GM03348 (cell line): ENCODE results near the gene MLLT10.

Source experiments
- DNase-seq: peaks from one replicate; pipeline ENCODE4 v3.0.0; 2012; ENCODE audit warnings: low spot score

MLLT10 gene

DNA sequence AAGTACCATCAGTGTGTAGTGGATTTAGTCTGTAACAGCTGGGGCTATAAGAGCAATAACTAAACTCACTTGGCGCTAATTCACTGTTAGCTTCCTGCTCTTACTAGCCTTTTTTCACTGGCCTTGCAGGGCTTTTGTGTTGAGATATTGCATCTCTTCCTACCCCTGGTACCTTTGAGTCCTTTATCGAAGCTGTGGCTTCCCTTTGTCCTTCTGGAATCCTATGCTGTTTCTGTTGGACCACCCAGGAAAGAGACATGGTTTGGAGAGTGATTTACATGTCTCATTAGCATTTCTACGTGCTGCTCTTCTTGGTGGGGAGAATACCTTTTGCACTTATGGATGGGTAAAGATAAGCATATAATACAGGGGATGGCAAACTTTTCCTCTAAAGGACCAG lies 103.8 kb downstream of the MLLT10 start:
- no peak for DNase-seq

GRCh38 chr10:21638681-21639080 lies 104.6 kb downstream of the MLLT10 start:
- DNase-seq, result no peak

DNA sequence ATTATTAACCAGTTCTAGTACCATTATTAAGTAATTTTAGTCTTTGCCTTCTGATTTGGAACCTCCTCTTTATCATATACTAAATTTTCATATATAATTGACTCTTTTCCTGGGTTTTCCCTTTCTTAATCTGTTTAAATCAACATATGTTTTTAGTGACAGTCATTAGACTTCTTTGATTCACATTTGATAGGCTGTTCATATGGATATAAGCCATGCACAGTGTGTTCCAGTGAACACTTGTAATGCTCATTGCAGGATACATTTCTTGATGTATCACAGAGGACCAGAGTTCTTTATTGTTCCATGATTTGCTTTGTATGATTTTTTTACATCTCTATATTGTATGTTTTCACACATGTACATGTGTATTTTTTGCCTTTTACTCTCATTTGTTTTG lies 114.0 kb downstream of the MLLT10 start:
- DNase-seq, result no peak

DNA sequence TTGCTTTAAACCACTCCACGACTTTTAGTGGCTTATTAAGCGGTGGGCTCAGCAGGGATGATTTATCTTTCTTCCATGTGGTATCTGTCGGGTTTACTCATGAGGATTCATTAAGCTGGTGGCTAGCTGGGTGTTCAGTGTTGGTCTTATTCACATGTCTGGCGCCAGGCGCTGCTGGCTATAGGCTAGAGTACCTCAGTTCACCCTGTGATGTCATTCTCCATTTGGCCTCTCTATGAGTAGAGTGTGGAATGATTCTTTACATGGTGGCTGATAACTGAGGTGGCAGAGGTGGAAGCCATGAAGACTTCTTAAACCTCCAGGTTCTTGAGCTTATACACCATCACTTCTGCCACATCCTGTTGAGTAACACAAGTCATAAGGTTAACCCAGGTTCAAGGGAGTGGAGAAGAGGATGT lies 115.4 kb downstream of the MLLT10 start:
- DNase-seq, result no peak

GRCh38 chr10:21650353-21650752 lies 116.3 kb downstream of the MLLT10 start:
- no peak for DNase-seq

DNA sequence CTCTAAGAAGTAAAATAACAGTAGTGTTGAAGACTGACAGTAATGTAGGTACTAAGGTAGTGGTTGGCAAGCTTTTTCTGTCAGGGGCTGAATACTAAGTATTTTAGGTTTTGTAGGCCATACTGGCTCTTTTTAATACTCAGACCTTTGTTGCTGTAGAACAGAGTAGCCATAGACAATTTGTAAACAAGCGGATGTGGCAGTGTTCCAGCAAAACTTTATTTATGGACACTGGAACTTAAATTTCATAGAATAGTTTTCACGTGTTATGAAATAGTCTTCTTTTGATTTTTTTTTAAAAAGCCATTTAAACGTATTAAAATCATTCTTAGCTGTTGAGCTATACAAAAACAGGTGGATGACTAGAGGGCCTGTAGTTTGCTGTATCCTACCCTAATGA lies 121.2 kb downstream of the MLLT10 start:
- DNase-seq, result no peak

DNA sequence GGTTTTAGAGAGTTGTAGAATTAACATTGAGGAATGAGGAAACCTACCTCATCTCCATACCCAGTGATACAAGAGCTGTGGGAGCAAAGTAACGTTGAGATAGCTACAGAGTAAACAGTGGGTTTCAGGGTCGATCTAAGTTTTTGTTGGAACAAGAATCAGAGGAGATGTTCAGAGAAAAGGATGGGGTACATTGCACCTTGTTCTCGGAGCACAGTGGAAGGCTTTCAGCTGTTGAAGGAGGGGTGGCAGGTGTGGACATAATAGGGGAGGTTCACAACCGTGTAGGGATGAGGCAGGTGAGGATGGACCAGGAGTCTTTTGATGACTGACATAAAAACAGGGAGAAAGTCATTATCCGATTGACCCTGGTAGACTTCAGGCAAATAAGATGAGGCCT lies 121.7 kb downstream of the MLLT10 start:
- DNase-seq, result no peak

DNA sequence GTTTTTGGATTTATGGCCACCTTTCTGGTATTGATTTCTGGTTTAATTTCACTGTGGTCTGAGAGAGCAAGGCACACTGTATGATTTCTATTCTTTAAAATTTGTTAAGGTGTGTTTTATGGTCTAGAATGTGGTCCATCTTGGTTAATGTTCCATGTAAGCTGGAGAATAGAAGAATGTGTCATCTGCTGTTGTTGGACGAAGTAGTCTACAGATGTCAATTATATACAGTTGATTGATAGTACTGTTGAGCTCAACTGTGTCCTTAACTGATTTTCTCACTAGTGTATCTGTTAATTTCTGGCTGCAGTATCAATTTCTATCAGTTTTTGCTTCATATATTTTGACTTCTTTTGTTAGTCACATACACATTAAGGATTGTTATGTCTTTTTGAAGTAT lies 127.1 kb downstream of the MLLT10 start:
- no peak for DNase-seq

- no peak for DNase-seq
These were observed 127.9 kb downstream of the MLLT10 start for GRCh38 chr10:21661935-21662334.

- DNase-seq, result no peak
These were observed 128.6 kb downstream of the MLLT10 start for GRCh38 chr10:21662635-21663034.

GRCh38 chr10:21668831-21669230 lies 134.8 kb downstream of the MLLT10 start:
- DNase-seq, result no peak

DNA sequence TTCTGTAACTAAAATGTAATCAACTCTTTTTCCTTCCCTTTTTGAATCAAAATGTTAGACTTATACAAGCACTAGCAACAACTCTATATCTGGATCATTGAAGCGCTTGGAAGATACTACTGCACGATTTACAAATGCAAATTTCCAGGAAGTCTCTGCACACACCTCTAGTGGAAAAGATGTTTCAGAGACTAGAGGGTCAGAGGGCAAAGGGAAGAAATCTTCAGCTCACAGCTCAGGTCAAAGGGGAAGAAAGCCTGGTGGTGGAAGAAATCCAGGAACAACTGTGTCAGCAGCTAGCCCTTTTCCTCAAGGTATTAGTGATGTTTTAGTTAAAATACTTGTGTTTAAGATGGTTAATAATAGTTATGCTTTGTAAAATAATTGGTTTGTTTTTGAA lies 136.4 kb downstream of the MLLT10 start:
- no peak for DNase-seq

GRCh38 chr10:21673668-21674067 lies 139.6 kb downstream of the MLLT10 start:
- no peak for DNase-seq

GRCh38 chr10:21675157-21675796 lies 141.2 kb downstream of the MLLT10 start:
- DNase-seq, result peak; percentile 43

- no peak for DNase-seq
These were observed 143.5 kb downstream of the MLLT10 start for GRCh38 chr10:21677551-21677950.

GRCh38 chr10:21681156-21681555 lies 147.1 kb downstream of the MLLT10 start:
- DNase-seq, result no peak

GRCh38 chr10:21687266-21688008 lies 153.4 kb downstream of the MLLT10 start:
- peak; percentile 34 for DNase-seq

- no peak for DNase-seq
These were observed 153.9 kb downstream of the MLLT10 start for GRCh38 chr10:21688009-21688332.

DNA sequence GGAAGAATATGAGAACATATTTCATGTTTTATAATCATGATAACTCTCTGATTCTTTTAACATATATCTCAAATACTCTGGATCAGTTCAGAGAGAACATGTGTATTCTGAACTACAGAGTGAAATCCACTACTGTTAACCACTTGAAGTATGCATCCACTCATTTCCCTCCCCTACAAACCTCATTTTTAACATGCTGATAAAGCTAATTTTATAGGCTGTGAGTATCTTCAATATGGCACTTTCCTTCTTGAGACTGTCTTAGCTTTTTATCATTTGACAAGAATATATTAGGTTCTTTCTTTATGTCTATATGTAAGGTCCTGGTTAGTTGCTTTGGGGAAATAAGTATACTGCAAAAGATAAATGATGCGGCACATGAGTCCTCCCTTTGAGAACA lies 154.8 kb downstream of the MLLT10 start:
- no peak for DNase-seq

- no peak for DNase-seq
These were observed 155.8 kb downstream of the MLLT10 start for GRCh38 chr10:21689881-21690280.

DNA sequence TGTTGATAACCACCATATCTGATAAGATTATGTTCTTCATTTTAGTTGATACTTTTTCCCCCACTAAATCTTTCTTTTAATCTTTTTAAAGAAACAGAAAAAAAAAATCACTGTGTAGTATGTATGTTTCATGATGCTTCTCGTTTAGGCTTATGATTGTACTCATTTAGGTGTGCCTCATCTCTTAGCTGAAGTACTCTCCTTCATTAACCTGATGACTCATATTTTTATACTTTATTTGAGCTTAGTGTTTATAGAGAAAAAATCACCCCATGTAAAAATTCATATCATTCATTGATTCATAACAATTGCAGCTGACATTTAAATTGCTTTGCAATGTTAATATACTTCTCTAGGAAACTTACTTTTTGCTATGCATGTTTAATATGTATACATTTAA lies 158.9 kb downstream of the MLLT10 start:
- DNase-seq, result no peak

DNA sequence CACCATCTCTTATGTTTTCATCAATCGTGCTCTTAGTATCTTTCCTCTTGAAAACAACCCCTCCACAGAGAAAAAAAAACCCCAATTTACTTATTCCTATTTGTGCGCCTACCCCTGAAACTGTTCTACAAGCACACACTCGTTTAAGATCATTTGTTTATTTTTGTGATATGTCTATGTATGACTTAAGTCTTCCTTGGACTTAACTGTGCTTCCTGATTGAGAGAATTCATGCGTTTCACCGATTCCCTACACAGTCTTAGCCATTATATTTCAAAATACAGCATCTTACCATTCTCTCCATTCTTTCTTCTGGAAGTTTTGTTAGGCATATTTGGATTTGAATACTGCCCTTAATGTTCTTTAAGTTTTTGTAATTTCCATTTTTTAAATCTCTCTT lies 159.4 kb downstream of the MLLT10 start:
- no peak for DNase-seq

DNA sequence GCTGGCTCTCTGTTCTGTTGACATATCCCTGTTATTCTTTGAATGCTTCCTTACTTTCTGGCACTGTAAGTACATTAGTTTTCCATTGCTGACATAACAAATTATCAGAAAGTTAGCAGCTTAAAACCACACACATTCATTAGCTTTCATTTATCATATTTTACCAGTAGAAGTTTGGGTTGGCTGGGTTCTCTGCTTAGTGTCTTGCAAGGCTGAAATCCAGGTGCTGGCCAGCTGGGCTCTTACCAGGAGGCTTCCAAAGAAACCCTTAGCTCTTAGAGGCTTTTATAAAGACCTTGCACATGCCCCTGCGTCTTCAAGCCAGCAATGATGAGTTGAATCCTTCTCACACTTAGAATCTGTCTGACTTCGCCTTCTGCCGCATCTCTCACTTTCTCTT lies 160.6 kb downstream of the MLLT10 start:
- DNase-seq, result no peak

DNA sequence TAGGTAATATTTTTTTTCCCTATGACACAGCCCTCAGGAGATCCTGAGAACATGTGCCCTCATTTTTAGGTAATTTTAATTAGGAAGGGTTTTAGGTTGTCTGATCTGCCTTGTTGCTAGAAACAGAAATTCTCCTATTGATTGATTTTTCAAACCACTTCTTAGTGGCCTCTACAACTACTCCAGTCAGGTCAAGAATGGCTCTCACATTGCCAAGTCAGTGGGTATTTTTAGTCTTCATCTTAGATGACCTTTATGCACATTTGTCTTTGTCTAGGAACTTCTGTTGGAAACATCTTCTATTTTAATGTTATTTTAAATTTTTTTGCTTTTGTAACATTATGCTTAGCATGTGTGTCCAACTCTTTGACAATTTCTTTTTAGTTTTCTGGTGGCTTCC lies 162.3 kb downstream of the MLLT10 start:
- DNase-seq, result no peak
